GM18873 (cell line): Measurements from ENCODE around the gene STRADA.

Experiments used
- ATAC-seq: cut with Tn5 transposase; IDR thresholded peaks from one replicate; pipeline ENCODE4 v1.9.1; 2021; ENCODE audit warnings: mild to moderate bottlenecking, moderate library complexity, moderate number of reproducible peaks; ENCODE audit not compliant: unreplicated experiment, low FRiP score

STRADA gene

DNA sequence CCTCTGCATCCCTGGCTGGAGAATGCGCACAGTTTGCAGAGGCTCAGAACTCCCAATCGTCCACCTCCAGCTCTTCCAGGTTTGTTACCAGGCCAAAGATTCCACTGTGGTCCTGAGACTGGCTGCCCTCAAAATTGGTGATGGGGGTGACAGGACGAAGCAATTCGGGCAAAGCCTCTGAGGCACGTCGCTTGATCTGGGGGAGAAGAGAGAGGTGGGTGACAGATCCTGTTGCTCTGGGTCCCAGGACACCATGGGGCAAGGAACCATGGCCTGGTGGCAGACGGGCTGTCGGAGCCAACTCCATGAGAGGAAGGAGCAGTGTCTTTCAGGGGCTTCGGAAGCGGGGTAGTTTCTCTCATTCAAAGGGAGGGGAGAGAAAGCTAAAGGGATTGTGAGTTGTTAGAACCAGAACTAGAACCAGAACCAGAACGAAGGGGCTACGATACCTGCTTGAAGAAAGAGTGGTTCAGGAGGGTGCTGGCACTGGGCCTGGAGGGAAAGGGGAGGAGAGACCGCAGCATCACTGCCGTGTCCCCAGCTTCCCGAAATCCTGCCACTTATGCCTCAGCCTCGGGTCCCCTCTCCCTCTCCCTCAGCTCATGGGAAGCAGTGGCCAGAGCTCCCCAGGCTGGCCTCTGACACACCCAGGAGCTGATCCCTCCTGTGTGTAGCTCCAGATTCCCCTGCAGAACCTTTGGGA is 37.9 kb downstream of the STRADA start:
- no peak for ATAC-seq

DNA sequence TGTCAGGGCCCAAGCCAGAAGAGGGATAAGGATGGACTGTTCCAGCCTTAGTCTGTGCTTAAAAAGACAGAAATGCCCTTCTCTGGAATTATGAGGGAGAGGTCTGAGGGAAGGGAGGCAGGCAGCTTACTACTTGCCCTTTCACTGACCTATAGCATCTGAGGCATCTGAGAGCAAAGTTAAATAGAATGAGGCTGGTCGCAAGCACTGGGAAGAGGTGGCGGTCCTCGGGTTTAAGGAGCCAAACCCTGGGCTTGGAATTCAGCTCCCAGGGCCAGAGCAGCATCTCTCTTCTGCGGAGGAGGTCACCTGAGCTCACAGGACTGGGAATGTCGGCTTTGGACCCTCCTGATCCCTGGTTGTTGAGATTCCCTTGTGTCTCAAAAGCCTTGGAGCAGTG is 38.6 kb downstream of the STRADA start:
- ATAC-seq: no peak

DNA sequence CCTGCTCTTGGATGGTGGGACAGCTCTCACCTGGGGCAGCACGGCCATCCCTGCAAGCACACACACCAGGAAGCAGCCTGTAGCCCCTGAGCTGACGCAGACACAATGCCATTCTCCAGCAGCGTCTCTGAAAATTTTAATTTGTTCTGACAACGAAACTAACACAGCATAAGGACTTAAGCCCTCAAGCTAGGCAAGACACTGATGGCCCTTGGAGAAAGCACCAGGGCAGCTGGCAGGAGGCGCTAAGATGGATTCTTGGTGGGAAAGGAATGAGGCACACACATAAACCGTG is 38.9 kb downstream of the STRADA start:
- no peak for ATAC-seq

DNA sequence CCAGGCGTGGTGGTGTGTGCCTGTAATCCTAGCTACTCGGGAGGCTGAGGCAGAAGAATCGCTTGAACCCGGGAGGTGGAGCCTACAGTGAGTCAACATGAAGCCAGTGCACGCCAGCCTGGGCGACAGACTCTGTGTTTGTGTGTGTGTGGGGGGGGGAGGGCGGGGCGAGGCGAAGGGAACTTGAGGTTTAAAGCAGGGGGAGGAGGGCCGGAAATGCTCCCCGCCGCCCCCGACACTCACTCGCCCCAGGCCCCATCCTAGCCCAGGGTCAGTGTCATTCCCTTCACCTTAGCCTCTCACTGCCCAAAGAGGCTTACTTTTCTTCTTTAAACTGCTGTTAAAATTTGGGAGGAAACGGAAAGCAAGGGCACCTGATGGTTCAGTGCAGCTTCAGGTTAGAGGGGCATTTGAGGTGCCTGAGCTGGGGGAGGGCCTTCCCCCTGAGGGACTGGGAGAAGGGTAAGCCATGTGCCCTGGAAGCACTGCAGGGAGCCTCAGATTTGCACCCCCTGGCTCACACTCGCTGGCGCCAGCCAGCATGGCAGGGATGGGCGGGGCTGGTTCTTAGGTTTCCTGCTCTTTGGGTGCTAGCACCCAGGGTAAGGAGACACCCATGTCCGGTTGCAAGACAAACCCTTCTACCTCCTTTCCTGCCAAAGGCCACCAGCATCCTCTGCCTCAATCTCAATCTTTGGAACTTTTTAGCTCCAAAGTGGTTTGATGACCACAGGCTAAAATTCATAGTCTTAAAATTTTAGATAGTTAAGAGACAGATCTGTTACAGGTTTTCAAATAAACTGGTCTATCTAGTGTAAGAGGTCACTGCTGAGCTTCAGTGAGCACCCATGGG is 39.5 kb downstream of the STRADA start:
- ATAC-seq: no peak

DNA sequence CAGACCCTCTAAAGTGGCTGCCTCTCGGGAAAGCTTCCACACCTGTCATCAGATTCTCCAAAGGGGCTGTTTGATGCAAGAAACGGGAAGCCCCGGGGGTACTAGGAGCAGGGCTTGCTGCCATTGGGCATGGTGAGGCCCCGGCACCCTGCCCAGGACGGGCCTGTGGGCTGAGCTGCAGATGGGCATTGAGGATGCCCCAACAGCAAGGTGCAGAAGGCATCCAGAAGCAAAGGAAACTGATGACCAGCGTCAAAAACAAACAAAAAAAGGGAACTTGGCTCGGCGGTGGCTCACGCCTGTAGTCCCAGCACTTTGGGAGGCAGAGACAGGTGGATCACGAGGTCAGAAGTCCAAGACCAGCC is 40.2 kb downstream of the STRADA start:
- ATAC-seq: no peak

DNA sequence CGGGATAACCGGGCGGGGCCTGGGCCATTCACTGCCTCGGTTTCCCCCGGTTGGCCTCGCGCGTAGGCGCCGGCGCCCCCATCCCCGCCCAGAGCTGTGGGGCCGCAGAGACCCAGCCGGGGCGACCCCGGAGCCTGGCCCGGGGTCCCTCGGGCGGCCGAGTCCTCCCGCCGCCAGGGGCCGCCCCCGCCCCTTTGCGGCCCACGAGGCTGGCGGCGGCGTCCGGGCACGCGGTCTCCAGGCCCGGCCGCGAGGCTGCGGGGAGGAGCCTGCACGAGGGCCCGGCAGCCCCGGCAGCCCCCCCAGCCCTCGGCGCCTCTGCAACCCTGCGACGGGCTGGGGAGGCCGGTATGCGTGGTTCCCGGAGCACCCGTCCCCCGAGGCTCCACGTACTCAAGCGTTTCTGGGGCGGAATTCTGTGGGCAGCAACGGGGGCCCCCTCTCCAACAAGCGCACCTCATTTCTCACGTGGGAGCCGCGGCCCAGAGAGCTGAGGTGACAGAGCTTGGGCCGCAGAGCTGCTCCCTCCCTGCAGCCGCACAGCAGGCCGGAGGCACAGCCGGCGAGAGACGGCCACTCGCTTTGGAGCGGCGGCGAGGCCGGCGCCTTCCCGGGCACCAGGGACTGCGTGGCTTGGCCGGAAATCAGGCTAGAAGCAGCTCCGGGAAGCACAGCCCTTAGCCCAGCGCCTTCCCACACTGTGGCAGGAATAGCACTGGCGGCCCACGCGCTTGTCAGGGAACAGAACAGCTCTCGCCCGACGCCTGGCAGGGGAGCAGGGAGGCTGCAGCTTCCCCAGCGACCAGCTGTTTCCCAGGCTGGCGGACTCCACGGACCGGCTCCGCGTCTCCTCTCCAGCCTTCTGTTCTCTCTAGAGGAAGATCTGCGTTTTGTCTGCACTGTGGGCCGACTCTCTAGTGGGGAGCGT is 40.8 kb downstream of the STRADA start:
- no peak for ATAC-seq

DNA sequence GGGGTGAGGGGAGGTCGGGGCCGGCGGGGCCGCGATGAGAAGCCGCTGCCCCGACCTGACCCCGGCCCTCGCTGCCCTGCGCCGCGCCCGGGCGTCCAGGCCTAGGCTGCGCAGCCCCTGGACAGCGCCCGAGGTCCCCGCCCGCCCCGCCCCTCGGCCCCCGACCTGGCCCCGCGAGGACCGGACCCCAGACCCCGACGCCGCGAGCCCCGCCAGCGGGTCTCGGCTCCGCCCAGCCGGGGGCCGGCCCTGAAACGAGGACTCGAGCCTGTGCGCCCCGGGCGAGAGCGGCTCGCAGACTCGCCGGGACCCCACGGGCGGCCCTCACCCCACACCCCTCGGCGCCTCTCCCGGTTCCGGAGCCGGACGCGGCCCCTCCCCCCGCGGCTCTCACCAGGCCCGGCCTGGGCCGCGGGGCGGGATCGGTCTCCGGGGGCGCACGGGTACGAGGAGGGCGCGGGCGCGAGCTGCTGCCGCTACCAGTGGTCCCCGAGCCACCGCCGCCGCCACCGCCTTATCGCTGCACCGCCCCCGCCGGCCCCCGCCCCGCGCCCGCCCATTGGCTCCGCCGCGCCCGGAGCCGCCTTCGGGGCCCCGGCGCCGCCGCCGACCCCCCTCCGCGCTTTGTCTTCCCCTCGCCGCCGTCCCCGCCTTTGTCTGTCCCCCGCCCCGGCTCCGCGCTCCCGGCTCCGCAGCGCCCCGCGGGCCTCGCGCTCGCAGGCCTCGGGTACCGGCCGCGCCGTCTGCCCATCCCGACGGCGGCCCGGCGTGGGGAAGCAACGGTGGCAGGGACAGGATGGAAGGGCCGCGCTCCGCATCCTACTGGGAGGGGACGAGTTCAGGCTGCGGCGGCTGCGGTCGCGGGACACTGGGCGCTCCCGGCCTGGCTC is 41.7 kb downstream of the STRADA start, which contains the start of gene LIMD2:
Gene LIMD2 (minus strand): TSS at position 488 of the 890 bp plus-strand sequence. CDS start 827 bp downstream, outside the sequence.
- ATAC-seq: no peak

DNA sequence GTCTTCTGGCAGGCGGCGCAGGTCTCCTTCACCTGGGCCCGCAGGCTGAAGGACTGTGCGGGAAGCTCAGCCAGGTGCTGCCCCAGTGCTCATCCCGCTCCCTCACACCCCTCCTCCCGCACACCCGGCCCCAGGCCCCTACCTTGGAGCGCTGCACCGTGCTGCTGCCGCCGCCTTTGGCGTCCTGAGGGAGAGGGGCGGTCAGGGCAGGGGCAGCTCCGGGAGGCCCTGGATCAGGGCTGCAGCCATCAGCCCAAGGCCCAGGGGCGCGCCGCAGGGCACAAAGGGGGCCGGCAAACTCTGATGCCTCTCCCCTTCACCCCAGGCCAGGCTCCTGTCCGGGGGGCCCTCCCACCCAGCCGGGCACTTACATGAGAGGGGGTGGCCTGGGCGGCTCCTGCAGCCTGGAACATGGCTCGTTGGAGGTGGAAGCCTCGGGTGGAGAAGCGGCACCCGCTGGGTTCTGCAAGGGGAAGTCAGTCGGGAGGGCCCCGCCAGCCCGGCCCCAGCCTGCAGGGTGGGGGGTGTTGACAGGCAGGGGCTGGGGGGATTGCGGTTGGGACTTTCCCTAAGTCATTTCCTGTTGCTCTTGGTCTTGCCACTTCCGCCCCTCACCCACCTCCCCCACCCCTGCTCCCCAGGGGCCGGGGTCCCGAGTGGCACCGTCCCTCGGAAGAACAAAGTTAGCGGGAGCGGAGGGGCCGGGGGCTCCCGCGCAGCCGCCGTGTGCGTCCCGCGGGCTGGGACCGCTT is 42.5 kb downstream of the STRADA start:
- ATAC-seq: no peak

DNA sequence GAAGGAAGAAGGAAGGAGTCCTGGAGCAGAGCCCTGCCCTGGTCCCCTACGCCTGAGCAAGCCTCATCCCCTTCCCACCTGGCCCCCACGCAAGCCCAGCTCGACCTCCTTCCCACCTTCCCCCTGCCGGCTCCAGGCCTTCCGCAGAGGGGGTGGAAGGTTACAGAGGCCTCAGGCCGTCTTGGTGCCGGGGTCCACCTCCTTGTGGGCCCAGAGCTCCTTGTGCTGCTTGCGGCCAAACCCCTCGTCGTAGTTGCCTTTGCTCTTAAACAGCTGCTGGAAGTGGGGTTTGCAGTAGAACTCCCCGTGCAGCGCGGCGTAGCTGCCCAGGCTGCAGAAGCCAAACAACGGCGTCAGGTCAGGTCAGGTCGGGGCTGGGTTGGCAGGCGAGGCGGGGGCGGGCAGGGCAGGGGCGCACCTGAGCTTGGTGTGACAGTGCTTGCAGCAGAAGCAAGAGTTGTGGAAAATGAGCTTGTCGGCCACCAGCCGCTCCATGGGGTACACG is 43.2 kb downstream of the STRADA start:
- ATAC-seq: no peak

DNA sequence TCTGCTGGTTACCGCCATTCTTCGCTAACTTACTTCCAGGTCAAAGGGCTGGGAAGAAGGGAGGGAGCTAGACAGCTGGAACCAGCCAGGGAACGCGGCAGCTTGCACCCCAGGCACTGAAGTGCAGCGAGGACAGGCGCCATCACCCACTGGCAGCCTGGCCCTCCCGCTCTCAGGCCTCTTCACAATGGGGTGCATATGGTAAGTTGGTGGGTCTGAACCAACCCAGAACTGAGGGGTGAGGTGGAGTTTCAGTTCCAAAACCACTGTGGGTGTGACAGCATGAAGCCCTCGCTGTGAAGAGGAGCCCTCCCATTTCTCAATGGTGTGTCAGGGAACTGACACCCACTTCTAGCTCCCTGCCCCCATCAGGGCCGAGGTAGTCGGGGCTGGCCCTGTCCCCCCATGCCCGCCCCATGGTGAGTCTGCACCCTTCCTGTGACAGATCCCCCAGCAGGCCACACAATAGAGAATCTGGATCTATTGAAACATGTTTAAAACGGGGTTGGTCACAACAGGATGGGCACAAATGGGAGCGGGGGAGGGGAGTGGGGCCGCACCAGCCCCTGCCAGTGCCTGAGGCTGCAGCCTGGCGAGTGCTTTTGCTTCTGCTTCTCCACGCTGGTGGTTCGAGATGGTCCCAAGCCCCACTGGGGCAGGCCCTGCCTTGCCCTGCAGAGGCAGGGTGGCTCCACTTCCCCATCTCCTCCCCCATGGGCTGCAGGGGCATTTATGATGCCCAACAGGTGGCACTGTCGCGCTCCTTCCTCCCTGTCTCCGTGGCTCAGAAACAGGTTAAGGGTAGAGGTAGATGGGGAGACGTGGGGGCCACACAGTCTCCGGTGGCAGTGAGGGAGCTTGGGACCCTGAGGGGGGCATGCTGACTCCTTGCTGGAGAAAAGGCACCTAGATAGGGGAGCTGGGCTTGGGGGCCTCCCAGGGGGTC is 44.0 kb downstream of the STRADA start:
- ATAC-seq: peak; percentile 30

DNA sequence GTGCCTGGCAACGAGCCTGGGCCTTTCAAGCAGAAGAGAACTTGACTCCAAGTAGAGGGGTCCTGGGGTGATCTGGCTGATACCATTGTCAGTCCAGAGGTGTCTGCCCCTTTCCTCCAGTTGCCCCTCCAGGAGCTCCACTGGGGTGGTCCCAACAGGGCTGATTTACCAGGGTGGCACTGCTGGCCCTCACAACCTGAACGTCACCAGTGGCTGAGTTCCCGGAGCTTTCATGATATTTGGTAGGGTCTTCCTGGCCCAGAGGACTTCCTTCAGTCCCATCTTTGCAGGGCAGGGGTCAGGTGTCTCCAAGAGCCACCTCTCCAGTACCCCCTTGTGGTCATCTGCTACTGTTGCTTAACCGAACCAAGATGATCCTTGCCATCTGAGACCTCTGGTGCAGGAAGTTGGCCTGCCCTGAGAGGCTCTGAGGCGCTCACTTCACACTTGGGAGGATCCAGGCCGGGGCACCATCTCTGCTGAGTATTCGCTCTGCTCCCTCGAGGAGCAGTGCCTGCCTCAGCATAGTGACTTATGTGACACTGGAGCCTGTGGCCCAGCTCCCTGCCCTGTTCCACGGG is 45.1 kb downstream of the STRADA start:
- ATAC-seq: no peak

DNA sequence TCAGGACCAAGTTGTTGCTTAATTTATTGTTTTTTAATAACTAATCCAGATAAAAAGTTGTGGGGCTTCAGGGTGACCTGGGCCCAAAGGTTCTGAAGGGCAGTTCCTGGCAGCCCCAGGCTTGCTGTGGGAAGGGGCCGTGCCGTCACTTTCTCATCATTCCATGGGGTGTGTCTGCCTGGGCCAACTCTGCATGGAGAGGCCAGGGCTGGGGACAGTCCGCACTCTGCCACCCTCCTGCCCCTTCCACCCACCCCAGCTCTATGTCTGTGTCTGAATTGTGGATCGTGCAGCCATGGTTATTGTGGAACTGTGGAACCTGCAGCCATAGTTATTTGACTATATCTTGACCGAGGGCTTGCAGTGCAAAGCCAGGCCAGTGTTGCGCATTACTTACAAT is 45.7 kb downstream of the STRADA start:
- no peak for ATAC-seq

DNA sequence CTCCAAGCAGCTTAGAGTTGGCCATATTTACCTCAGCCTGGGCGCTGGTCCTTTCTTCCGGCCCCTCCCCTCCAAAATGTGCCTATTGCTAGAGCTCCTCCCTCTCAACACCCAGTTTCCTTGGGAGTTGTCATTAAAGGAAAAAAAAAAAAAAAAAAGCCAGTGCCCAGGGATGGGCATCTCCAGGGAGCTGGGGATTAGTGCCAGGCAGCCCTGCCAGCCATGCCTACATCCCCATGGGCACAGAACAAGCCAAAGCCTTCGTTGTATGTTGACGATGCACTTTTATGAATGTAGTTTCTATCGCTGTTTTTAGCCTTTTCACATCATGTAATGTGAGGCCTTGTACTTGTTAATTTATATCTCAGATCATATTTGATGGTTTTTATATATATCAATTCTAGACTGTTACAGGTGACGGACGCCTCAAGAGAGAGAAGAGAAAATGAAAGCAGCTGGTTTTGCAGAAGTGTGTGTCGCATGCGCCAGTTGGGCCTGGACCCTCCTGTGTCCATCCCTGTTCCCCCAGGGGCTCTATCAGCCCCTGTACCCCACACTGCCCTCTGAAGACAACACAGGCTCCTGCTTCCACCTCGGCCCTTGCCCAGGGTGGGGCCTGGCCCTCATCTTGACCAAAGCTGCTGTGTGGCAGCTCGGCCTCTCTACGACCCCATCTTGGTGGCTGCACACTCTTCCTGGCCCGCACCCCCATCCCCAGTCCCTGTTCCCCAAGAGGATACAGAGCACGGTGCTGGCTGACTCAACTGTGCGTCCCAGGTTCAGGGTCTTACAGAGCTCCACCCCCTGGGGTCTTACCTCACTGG is 46.4 kb downstream of the STRADA start:
- no peak for ATAC-seq

DNA sequence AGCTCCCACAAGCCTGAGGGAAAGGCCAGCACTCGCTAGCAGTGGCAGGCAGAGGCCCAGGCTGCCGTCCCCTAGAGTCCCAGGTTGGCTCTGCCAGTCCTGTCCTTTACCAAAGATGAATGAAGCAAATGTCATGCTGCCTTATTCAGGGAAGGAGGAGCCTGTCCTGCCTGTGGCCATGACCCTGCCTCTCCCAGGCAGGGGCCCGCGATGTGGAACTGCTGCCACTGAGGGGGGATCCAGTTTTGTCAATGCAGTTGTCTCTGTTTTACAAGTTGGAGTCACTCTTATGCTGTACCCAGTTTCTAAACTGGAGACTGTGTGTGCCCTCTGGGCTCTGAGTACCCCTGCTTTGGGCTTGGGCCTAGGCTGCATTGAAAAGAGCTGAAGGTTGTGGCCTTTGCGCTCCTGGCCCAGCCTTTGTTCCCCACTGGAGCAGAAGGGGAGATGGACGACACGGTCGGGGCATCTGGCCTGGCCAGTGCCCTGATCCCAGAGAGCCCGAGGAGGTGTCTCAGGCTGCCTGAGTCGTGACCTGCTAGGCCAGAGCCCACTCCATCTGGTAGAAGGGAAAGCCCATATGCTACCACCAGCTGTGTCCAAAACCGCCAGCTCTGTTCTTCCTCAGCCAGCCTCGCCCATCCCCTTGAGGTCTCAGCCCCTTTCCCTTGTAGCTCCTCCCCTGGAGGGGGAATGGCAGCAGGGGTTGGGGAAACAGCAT is 47.2 kb downstream of the STRADA start:
- ATAC-seq: no peak

DNA sequence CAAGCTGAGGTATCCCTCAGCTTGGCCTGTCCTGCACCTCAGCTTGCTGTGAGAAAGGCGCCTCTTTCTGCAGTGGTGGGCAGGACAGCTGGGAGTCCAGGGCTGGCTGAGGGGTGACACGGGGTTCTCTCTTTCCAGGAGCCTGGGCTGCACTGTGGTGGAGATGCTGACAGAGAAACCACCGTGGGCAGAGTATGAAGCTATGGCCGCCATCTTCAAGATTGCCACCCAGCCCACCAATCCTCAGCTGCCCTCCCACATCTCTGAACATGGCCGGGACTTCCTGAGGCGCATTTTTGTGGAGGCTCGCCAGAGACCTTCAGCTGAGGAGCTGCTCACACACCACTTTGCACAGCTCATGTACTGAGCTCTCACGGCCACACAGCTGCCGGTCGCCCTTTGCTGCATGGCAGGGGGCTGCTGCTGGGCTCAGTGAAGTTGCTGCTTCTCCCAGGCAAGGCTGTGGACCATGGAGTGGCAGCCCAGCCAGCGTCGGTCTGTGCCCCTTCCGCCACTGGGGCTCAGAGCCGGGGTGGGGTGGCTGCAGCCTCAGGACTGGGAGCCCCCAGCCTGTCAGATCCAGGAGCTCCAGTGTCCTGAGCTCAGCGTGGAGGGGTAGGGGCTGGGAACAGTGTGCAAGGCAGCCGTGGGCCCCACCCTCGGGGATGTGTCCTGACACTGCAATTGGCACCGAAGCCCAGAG is 48.0 kb downstream of the STRADA start:
- ATAC-seq: no peak
